K562 (cell line): ENCODE measurements around the gene CENPO. TPM values are rescaled to one million over a fixed set of nuclear protein-coding genes. Genes with fewer than 3 reads are reported as not detected.

Experiments
- ERF ChIP-seq: fragments of 450-650 bp; formaldehyde crosslinking; IDR thresholded peaks from 2 replicates; pipeline ENCODE4 v1.4.0; 2020; ENCODE audit warnings: mild to moderate bottlenecking, mixed read lengths
- JUND ChIP-seq, 2 experiments: IDR thresholded peaks; 2 replicates in 1 of 2; 3 replicates in 1 of 2; pipeline ENCODE4 v1.6.1; 2011; ENCODE audit warnings: borderline replicate concordance in 2 of 2, low read depth in 2 of 2, low read length in 2 of 2, improper control_type of control experiment in 1 of 2, missing biosample characterization in 1 of 2, missing genetic modification characterization in 1 of 2, missing genetic modification reagents in 1 of 2
- PHB2 ChIP-seq: fragments of 450-650 bp; IDR thresholded peaks from 2 replicates; pipeline ENCODE4 v1.6.1; 2017; ENCODE audit warnings: low read depth
- ZNF165 ChIP-seq: fragments of 250-450 bp; sonication (Bioruptor Pico); IDR thresholded peaks from 2 replicates; pipeline ENCODE4 v1.4.0; 2020; ENCODE audit warnings: borderline replicate concordance
- ZNF197 ChIP-seq: fragments of 200-800 bp; sonication (Bioruptor generic); IDR thresholded peaks from 2 replicates; pipeline ENCODE4 v1.6.1; 2016; ENCODE audit warnings: low read depth, missing genetic modification characterization, missing compliant biosample characterization
- polyA plus RNA-seq, 8 experiments: library from polyadenylated mRNA; depleted of rRNA in 4 of 8; stranded (reverse) in 5 of 8; unstranded in 3 of 8; fragments of >200 nt; fragmentation: Nextera tagmentation in 2 of 8; fragmentation: Illumina TruSeq in 1 of 8; extraction: Ambion mirVana in 2 of 8; extraction: Trizol in 1 of 8; gene quantifications; 2 replicates each; pipeline versions ENCODE4 v1.2.1 to v1.2.3, GENCODE V29; 2011 to 2014; ENCODE audit warnings: inconsistent platforms in 1 of 8, missing spikeins in 1 of 8
- total RNA-seq, 7 experiments: library from RNA; depleted of rRNA in 6 of 7; stranded (reverse); fragments of >200 nt in 6 of 7; fragmentation: Illumina TruSeq in 2 of 7; extraction: Trizol in 2 of 7; gene quantifications; 2 replicates each; pipeline versions ENCODE4 v1.2.1 to v1.2.3, GENCODE V29; 2011 to 2021; ENCODE audit warnings: low replicate concordance in 1 of 7
- TF ChIP-seq, protein P1 (sequence below): fragments of 200-800 bp; sonication (Bioruptor generic); IDR thresholded peaks from 2 replicates; pipeline ENCODE4 v1.6.1; 2016; ENCODE audit warnings: missing genetic modification characterization, missing compliant biosample characterization
- TF ChIP-seq, protein P2 (sequence below): fragments of 450-650 bp; formaldehyde crosslinking; IDR thresholded peaks from 2 replicates; pipeline ENCODE4 v1.4.0; 2020; ENCODE audit warnings: mild to moderate bottlenecking
- TF ChIP-seq, protein P3 (sequence below): fragments of 250-450 bp; sonication (Bioruptor Pico); IDR thresholded peaks from 2 replicates; pipeline ENCODE4 v1.5.0; 2020; ENCODE audit warnings: mild to moderate bottlenecking, borderline replicate concordance

The CENPO gene
- total and polyA plus RNA-seq, 9 of the 15 experiments (the other 6 are each of a cell fraction or from before 2014, with no cell fraction given): 30.6 to 59.4 (median 38.9) TPM

DNA sequence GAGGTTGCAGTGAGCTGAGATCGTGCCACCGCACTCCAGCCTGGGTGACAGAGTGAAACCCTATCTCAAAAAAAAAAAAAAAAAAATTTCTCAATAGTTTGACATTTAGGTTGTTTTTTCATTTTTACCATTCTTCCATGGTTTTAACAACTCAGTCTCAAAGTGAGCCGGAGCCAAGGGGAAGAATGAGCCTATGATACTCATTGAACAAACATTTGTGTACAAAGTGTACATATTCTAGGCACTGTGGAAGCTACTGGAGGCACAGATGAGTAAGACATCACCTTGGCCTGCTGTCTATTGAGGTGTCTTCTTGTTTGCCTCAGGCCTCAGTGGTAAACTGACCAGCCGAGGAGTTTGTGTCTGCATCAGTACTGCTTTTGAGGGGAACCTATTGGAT is 21.9 kb downstream of the CENPO start (continued):
- TF ChIP-seq, protein P1, sequence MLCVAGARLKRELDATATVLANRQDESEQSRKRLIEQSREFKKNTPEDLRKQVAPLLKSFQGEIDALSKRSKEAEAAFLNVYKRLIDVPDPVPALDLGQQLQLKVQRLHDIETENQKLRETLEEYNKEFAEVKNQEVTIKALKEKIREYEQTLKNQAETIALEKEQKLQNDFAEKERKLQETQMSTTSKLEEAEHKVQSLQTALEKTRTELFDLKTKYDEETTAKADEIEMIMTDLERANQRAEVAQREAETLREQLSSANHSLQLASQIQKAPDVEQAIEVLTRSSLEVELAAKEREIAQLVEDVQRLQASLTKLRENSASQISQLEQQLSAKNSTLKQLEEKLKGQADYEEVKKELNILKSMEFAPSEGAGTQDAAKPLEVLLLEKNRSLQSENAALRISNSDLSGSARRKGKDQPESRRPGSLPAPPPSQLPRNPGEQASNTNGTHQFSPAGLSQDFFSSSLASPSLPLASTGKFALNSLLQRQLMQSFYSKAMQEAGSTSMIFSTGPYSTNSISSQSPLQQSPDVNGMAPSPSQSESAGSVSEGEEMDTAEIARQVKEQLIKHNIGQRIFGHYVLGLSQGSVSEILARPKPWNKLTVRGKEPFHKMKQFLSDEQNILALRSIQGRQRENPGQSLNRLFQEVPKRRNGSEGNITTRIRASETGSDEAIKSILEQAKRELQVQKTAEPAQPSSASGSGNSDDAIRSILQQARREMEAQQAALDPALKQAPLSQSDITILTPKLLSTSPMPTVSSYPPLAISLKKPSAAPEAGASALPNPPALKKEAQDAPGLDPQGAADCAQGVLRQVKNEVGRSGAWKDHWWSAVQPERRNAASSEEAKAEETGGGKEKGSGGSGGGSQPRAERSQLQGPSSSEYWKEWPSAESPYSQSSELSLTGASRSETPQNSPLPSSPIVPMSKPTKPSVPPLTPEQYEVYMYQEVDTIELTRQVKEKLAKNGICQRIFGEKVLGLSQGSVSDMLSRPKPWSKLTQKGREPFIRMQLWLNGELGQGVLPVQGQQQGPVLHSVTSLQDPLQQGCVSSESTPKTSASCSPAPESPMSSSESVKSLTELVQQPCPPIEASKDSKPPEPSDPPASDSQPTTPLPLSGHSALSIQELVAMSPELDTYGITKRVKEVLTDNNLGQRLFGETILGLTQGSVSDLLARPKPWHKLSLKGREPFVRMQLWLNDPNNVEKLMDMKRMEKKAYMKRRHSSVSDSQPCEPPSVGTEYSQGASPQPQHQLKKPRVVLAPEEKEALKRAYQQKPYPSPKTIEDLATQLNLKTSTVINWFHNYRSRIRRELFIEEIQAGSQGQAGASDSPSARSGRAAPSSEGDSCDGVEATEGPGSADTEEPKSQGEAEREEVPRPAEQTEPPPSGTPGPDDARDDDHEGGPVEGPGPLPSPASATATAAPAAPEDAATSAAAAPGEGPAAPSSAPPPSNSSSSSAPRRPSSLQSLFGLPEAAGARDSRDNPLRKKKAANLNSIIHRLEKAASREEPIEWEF (CRISPR knock-in tag): no peak
- TF ChIP-seq PHB2 (no peak), ZNF197 (CRISPR knock-in tag) (no peak), ZNF165 (CRISPR knock-in tag) (no peak), ERF (CRISPR knock-in tag) (no peak), JUND (IDR thresholded peaks at IDR 0.05; ENCODE audit: borderline replicate concordance, low read depth, low read length) (no peak), JUND (tag; IDR thresholded peaks at IDR 0.05; ENCODE audit: borderline replicate concordance, low read depth, low read length) (no peak)
- TF ChIP-seq, protein P2, sequence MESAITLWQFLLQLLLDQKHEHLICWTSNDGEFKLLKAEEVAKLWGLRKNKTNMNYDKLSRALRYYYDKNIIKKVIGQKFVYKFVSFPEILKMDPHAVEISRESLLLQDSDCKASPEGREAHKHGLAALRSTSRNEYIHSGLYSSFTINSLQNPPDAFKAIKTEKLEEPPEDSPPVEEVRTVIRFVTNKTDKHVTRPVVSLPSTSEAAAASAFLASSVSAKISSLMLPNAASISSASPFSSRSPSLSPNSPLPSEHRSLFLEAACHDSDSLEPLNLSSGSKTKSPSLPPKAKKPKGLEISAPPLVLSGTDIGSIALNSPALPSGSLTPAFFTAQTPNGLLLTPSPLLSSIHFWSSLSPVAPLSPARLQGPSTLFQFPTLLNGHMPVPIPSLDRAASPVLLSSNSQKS (CRISPR knock-in tag): no peak
- TF ChIP-seq, protein P3, sequence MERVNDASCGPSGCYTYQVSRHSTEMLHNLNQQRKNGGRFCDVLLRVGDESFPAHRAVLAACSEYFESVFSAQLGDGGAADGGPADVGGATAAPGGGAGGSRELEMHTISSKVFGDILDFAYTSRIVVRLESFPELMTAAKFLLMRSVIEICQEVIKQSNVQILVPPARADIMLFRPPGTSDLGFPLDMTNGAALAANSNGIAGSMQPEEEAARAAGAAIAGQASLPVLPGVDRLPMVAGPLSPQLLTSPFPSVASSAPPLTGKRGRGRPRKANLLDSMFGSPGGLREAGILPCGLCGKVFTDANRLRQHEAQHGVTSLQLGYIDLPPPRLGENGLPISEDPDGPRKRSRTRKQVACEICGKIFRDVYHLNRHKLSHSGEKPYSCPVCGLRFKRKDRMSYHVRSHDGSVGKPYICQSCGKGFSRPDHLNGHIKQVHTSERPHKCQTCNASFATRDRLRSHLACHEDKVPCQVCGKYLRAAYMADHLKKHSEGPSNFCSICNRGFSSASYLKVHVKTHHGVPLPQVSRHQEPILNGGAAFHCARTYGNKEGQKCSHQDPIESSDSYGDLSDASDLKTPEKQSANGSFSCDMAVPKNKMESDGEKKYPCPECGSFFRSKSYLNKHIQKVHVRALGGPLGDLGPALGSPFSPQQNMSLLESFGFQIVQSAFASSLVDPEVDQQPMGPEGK: no peak
